ENCODE results near the gene RBM33. TPM values are rescaled to one million over a fixed set of nuclear protein-coding genes. Genes with fewer than 3 reads are reported as not detected.

Gene RBM33
- polyA plus RNA-seq, 2 of the 4 experiments (the other 2 are of a cell fraction), result 21.7 to 21.9 TPM

DNA sequence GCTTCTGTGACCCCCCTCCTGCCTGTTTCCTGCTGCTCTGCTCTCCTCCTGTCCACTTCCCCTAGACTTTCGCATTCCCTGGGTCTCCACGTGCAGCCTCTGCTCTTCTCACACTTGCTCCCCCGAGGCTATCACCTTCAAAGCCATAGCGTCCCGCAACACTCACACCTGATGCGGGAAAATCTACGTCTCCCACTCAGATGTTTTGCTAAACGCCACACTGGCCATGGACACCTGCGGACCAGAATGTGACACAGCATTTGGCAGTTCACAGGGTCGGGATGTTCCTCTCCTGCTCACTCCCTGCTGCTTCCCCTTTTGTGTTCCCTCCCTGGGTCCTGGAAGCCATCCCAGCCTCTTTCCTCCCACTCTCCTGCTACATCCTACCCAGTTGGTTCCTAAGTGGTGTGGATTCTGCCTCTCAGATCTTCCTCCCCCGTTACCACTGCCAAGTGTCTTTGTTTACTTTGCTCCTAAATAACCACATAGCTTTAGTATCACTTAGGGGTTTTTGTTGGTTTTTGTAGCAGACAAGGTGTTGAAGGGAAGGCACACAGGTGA, 33.7 kb upstream of the RBM33 start:
- 74% methylated on average over 11 of the region's 11 CpGs for WGBS (ENCODE audit: missing lambda C conversion rate)
- no peak for FAIRE-seq
- peaks cover 4% of the 10 kb centered on the region; the same call in 2 of the 3 replicates for H3K4me1 ChIP-seq
- POLR2A ChIA-PET, result no interaction called here
- no peak for DNase-seq (ENCODE audit: low read depth in 1 of 2, low spot score in 1 of 2)
- no peak overlapping the region for H3K4me3 ChIP-seq
- H3K4me2 ChIP-seq, result no peak overlapping the region
- no peak; a peak in 1 of 6 replicates for ATAC-seq
- CTCF ChIA-PET, result interaction anchor here (3.6 kb wide), 1 partner anchor 12 kb away, joined by 29 read pairs; no protein-coding TSS in a partner anchor
- peak overlapping the region in 1 of 2 experiments; percentile 28; a peak in 1 of 6 replicates for H3K27ac ChIP-seq
- TF ChIP-seq ZC3H11A (IDR thresholded peaks at IDR 0.05) (no peak), KDM1A (IDR thresholded peaks at IDR 0.05; ENCODE audit: low read depth) (no peak), RARB (CRISPR knock-in tag; IDR thresholded peaks at IDR 0.05) (no peak), CEBPB (IDR thresholded peaks at IDR 0.05) (no peak), PHF8 (IDR thresholded peaks at IDR 0.05; ENCODE audit: borderline replicate concordance, low read depth) (no peak)
- TF ChIP-seq, protein P1, sequence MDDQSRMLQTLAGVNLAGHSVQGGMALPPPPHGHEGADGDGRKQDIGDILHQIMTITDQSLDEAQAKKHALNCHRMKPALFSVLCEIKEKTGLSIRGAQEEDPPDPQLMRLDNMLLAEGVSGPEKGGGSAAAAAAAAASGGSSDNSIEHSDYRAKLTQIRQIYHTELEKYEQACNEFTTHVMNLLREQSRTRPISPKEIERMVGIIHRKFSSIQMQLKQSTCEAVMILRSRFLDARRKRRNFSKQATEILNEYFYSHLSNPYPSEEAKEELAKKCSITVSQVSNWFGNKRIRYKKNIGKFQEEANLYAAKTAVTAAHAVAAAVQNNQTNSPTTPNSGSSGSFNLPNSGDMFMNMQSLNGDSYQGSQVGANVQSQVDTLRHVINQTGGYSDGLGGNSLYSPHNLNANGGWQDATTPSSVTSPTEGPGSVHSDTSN (IDR thresholded peaks at IDR 0.05), result no peak
- TF ChIP-seq, protein P2, sequence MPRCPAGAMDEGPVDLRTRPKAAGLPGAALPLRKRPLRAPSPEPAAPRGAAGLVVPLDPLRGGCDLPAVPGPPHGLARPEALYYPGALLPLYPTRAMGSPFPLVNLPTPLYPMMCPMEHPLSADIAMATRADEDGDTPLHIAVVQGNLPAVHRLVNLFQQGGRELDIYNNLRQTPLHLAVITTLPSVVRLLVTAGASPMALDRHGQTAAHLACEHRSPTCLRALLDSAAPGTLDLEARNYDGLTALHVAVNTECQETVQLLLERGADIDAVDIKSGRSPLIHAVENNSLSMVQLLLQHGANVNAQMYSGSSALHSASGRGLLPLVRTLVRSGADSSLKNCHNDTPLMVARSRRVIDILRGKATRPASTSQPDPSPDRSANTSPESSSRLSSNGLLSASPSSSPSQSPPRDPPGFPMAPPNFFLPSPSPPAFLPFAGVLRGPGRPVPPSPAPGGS (IDR thresholded peaks at IDR 0.05), result no peak
- TF ChIP-seq, protein P3, sequence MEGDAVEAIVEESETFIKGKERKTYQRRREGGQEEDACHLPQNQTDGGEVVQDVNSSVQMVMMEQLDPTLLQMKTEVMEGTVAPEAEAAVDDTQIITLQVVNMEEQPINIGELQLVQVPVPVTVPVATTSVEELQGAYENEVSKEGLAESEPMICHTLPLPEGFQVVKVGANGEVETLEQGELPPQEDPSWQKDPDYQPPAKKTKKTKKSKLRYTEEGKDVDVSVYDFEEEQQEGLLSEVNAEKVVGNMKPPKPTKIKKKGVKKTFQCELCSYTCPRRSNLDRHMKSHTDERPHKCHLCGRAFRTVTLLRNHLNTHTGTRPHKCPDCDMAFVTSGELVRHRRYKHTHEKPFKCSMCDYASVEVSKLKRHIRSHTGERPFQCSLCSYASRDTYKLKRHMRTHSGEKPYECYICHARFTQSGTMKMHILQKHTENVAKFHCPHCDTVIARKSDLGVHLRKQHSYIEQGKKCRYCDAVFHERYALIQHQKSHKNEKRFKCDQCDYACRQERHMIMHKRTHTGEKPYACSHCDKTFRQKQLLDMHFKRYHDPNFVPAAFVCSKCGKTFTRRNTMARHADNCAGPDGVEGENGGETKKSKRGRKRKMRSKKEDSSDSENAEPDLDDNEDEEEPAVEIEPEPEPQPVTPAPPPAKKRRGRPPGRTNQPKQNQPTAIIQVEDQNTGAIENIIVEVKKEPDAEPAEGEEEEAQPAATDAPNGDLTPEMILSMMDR (IDR thresholded peaks at IDR 0.05), result no peak
- H3K9me3 ChIP-seq, result no peaks in the 10 kb centered on the region; the same call in 2 of the 3 replicates

DNA sequence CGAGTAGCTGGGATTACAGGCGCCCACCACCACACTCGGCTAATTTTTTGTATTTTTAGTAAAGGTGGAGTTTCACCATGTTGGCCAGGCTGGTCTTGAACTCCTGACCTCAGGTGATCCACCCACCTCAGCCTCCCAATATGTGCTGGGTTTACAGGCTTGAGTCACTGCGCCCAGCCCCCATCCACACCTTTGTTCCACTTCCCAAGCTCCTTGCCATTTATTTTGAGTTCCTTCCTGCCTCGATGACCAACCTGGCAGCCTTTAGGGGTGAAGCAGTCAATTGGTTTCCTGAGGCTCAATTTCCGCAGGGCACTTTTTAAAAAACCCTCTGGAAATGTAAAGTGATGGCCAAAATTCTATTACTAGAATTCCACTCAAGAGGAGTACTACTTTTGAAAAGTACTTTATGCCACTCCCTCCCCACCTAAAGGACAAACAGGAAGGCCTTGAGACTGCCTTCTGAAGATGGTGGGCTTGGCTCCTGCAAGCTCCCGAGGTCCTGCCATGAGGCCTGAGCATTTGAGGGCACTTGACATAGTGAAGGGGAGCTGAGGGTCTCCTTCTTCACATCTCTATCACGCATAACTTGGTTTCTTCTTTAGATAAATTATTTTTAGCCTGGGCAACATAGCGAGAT, 32.5 kb upstream of the RBM33 start:
- TF ChIP-seq MAFK (IDR thresholded peaks at IDR 0.05; ENCODE audit: partially characterized antibody), result no peak
- TF ChIP-seq RFX5 (IDR thresholded peaks at IDR 0.05), result no peak
- TF ChIP-seq ZSCAN20 (CRISPR knock-in tag; IDR thresholded peaks at IDR 0.05), result no peak
- no peak for TF ChIP-seq ZNF302 (CRISPR knock-in tag; IDR thresholded peaks at IDR 0.05)
- no peak for TF ChIP-seq FOXS1 (CRISPR knock-in tag; IDR thresholded peaks at IDR 0.05)
- TF ChIP-seq, protein P4, sequence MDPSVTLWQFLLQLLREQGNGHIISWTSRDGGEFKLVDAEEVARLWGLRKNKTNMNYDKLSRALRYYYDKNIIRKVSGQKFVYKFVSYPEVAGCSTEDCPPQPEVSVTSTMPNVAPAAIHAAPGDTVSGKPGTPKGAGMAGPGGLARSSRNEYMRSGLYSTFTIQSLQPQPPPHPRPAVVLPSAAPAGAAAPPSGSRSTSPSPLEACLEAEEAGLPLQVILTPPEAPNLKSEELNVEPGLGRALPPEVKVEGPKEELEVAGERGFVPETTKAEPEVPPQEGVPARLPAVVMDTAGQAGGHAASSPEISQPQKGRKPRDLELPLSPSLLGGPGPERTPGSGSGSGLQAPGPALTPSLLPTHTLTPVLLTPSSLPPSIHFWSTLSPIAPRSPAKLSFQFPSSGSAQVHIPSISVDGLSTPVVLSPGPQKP (IDR thresholded peaks at IDR 0.05; ENCODE audit: low read depth, low read length), result no peak
- no peak for TF ChIP-seq POLR2AphosphoS2 (conservative IDR thresholded peaks at IDR 0.05; ENCODE audit: low read length)
- no peak for TF ChIP-seq KDM5A (IDR thresholded peaks at IDR 0.05)
- no peak for TF ChIP-seq PHF8 (IDR thresholded peaks at IDR 0.05; ENCODE audit: borderline replicate concordance, low read depth)
- TF ChIP-seq, protein P5, sequence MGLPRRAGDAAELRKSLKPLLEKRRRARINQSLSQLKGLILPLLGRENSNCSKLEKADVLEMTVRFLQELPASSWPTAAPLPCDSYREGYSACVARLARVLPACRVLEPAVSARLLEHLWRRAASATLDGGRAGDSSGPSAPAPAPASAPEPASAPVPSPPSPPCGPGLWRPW (IDR thresholded peaks at IDR 0.05), result no peak
- TF ChIP-seq HOXA7 (CRISPR knock-in tag; IDR thresholded peaks at IDR 0.05), result no peak
- H3K4me2 ChIP-seq, result no peak overlapping the region

More for the DNA sequence above, 32.5 kb upstream of the RBM33 start:
- Histone ChIP-seq H3K27ac (no peak overlapping the region), H3K4me3 (no peak overlapping the region), H3K4me1 (peaks cover 4% of the 10 kb centered on the region; the same call in 2 of the 3 replicates), H3K9me3 (no peaks in the 10 kb centered on the region; the same call in 2 of the 3 replicates)
- ATAC-seq (no peak), FAIRE-seq (no peak), DNase-seq (ENCODE audit: low read depth in 1 of 2, low spot score in 1 of 2) (no peak)
- ChIA-PET POLR2A (interaction anchor here (1.1 kb wide), 1 partner anchor 32 kb away, joined by 4 read pairs; the partner anchor contains the start of gene RBM33), CTCF (interaction anchor here (1.4 to 3.6 kb wide), 3 partner anchors 10 to 13 kb away, joined by 5 to 29 read pairs (median 6); no protein-coding TSS in a partner anchor)
- WGBS (ENCODE audit: missing lambda C conversion rate), result 70% methylated on average over 9 of the region's 9 CpGs

Measured in A549 (cell line).